Measurements from ENCODE around the gene EXTL1. TPM values are rescaled to one million over a fixed set of nuclear protein-coding genes. Genes with fewer than 3 reads are reported as not detected.

The EXTL1 gene
- total and polyA plus RNA-seq, 2 donors from 2014 or later: 0.28 to 0.45 TPM

GRCh38 chr1:26041401-26041800 lies 19.8 kb downstream of the EXTL1 start:
- Histone ChIP-seq H3K4me3 (ENCODE audit: low read length in 3 of 3) (no peak overlapping the region), H3K27me3 (ENCODE audit: control insufficient read depth, insufficient read depth, low read length) (peaks cover 11% of the 10 kb centered on the region), H3K27ac (ENCODE audit: low read depth in 2 of 2, low read length in 2 of 2) (no peak overlapping the region), H3K4me1 (ENCODE audit: control insufficient read depth in 2 of 3, insufficient read depth in 2 of 3, low read depth in 1 of 3, low read length in 3 of 3) (peaks cover 0 to 7% (median 7%) of the 10 kb centered on the region in 3 donors), H3K9me3 (ENCODE audit: control insufficient read depth in 2 of 3, insufficient read depth in 1 of 3, low read length in 3 of 3) (no peaks in the 10 kb centered on the region), H3K36me3 (ENCODE audit: control insufficient read depth in 2 of 3, insufficient read depth in 3 of 3, low read length in 3 of 3) (peaks cover 0 to 5% (median 0%) of the 10 kb centered on the region in 3 donors), H3K9ac (ENCODE audit: low read length in 3 of 3) (no peak overlapping the region)
- DNase-seq: no peak
- no peak for TF ChIP-seq CTCF (IDR thresholded peaks at IDR 0.05; ENCODE audit: borderline replicate concordance, extremely low read depth, insufficient read depth)
- no peak for FAIRE-seq
- intact Hi-C loops (cut with DNase I): no loop called here

- H3K9ac ChIP-seq (ENCODE audit: low read length in 3 of 3): no peak overlapping the region
- no peak for TF ChIP-seq CTCF (IDR thresholded peaks at IDR 0.05; ENCODE audit: borderline replicate concordance, extremely low read depth, insufficient read depth)
- no peak overlapping the region for H3K4me3 ChIP-seq (ENCODE audit: low read length in 3 of 3)
- H3K27ac ChIP-seq (ENCODE audit: low read depth in 2 of 2, low read length in 2 of 2): no peak overlapping the region
- DNase-seq (no peak), FAIRE-seq (no peak)
- peaks cover 0 to 5% (median 0%) of the 10 kb centered on the region in 3 donors for H3K36me3 ChIP-seq (ENCODE audit: control insufficient read depth in 2 of 3, insufficient read depth in 3 of 3, low read length in 3 of 3)
- intact Hi-C loops (cut with DNase I): no loop called here
- H3K27me3 ChIP-seq (ENCODE audit: control insufficient read depth, insufficient read depth, low read length): peaks cover 16% of the 10 kb centered on the region
- H3K4me1 ChIP-seq (ENCODE audit: control insufficient read depth in 2 of 3, insufficient read depth in 2 of 3, low read depth in 1 of 3, low read length in 3 of 3): peaks cover 0 to 7% (median 5%) of the 10 kb centered on the region in 3 donors
- H3K9me3 ChIP-seq (ENCODE audit: control insufficient read depth in 2 of 3, insufficient read depth in 1 of 3, low read length in 3 of 3): no peaks in the 10 kb centered on the region
Measured at GRCh38 chr1:26041978-26042377, 20.4 kb downstream of the EXTL1 start.

- H3K4me3 ChIP-seq (ENCODE audit: low read length in 3 of 3): peak overlapping the region in 1 of 3 donors; percentile 64
- H3K4me1 ChIP-seq (ENCODE audit: control insufficient read depth in 2 of 3, insufficient read depth in 2 of 3, low read depth in 1 of 3, low read length in 3 of 3): peaks cover 0 to 7% (median 5%) of the 10 kb centered on the region in 3 donors
- intact Hi-C loops (cut with DNase I): no loop called here
- no peak overlapping the region for H3K9ac ChIP-seq (ENCODE audit: low read length in 3 of 3)
- DNase-seq: no peak
- no peak overlapping the region for H3K27ac ChIP-seq (ENCODE audit: low read depth in 2 of 2, low read length in 2 of 2)
- H3K9me3 ChIP-seq (ENCODE audit: control insufficient read depth in 2 of 3, insufficient read depth in 1 of 3, low read length in 3 of 3): no peaks in the 10 kb centered on the region
- no peak for FAIRE-seq
- H3K36me3 ChIP-seq (ENCODE audit: control insufficient read depth in 2 of 3, insufficient read depth in 3 of 3, low read length in 3 of 3): peaks cover 0 to 5% (median 0%) of the 10 kb centered on the region in 3 donors
- no peak for TF ChIP-seq CTCF (IDR thresholded peaks at IDR 0.05; ENCODE audit: borderline replicate concordance, extremely low read depth, insufficient read depth)
- peaks cover 23% of the 10 kb centered on the region for H3K27me3 ChIP-seq (ENCODE audit: control insufficient read depth, insufficient read depth, low read length)
Measured at GRCh38 chr1:26043765-26044164, 22.2 kb downstream of the EXTL1 start.

GRCh38 chr1:26044414-26044813 lies 22.8 kb downstream of the EXTL1 start:
- peak overlapping the region in 2 of 3 donors; percentile 64 to 72 for H3K4me3 ChIP-seq (ENCODE audit: low read length in 3 of 3)
- H3K9ac ChIP-seq (ENCODE audit: low read length in 3 of 3): no peak overlapping the region
- no peak for FAIRE-seq
- no peaks in the 10 kb centered on the region for H3K9me3 ChIP-seq (ENCODE audit: control insufficient read depth in 2 of 3, insufficient read depth in 1 of 3, low read length in 3 of 3)
- peaks cover 23% of the 10 kb centered on the region for H3K27me3 ChIP-seq (ENCODE audit: control insufficient read depth, insufficient read depth, low read length)
- peaks cover 0 to 5% (median 5%) of the 10 kb centered on the region in 3 donors for H3K4me1 ChIP-seq (ENCODE audit: control insufficient read depth in 2 of 3, insufficient read depth in 2 of 3, low read depth in 1 of 3, low read length in 3 of 3)
- intact Hi-C loops (cut with DNase I): no loop called here
- no peak overlapping the region for H3K27ac ChIP-seq (ENCODE audit: low read depth in 2 of 2, low read length in 2 of 2)
- DNase-seq: no peak
- peaks cover 0 to 5% (median 0%) of the 10 kb centered on the region in 3 donors for H3K36me3 ChIP-seq (ENCODE audit: control insufficient read depth in 2 of 3, insufficient read depth in 3 of 3, low read length in 3 of 3)
- TF ChIP-seq CTCF (IDR thresholded peaks at IDR 0.05; ENCODE audit: borderline replicate concordance, extremely low read depth, insufficient read depth): no peak

All from kidney (tissue), 14 donors.